CD4-positive, alpha-beta T cell treated with Interleukin-17A for 4 hours (primary cell): Measurements from ENCODE around the gene DYNLT5.
"Not testable (repeated sequence)": the region's sequence is repeated elsewhere in the genome, so short reads cannot be mapped to it uniquely, and the experiment has no call there.

Experiments used
- DNase-seq: peaks from one replicate; pipeline ENCODE4 v3.0.0-alpha.2; 2020; ENCODE audit warnings: mixed read lengths

DYNLT5 gene

DNA sequence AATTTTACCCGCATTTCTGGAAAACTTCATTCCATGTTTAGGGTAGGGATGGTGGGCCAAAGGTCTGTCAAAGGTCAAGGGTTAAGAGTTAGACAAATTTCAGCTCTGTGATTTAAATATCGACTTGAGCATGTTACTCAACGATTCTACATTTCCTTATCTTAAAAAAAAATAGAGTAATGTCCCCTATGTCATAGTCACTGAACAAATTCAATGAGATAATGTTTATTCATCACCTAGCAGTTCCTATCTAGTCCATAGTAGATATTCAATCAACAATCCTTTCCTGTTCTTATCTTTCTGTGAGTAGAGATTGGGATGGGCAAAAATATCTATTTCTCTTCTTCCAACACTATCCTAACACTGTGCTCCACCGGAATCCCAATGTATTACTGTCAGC lies 1.1 kb upstream of the DYNLT5 start:
- DNase-seq: no peak

- no peak for DNase-seq
These were observed 562 bp downstream of the DYNLT5 start for GRCh38 chr1:66752671-66753371.

GRCh38 chr1:66757722-66758240 lies 5.5 kb downstream of the DYNLT5 start:
- DNase-seq: no peak

DNA sequence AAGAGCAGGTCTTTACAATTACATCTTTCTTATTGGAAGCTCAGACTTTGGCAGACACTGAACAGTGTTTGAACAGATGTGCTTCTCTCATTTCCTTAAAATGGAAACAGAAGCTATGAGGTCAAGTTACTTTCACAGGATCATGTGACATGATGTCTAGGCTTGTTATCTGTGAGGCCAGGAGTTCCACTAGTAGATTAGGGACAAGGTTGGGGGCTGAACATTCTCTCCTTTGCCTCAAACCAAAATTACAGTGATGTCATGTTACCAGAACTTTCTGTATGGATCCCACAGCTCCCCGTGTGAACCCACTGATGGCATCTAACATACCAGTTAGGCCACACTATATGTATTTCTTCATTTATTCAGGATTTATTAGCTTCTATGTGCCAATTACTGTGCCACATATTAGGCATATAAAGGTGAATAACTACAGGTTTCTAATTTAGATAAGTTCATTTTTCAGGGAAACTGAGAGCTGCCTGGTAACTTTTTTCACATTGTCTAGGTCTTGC lies 6.0 kb downstream of the DYNLT5 start:
- no peak for DNase-seq

- DNase-seq: no peak
These were observed 8.2 kb downstream of the DYNLT5 start for GRCh38 chr1:66760506-66760905.

DNA sequence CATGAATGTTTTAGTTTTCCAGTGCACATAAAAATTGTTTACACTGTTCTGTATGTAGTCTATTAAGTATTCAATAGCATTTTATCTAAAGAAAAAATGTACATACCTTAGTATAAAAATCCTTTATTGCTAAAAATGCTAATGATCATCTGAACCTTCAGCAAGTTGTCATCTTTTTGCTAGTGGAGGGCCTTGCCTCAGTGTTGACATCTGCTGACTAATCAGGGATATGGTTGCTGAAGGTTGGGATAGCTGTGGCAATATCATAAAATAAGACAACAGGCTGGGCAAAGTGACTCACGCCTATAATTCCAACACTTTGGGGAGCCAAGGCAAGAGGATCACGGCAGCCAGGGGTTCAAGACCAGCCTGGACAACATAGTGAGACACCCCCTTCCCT lies 9.0 kb downstream of the DYNLT5 start:
- DNase-seq: no peak

DNA sequence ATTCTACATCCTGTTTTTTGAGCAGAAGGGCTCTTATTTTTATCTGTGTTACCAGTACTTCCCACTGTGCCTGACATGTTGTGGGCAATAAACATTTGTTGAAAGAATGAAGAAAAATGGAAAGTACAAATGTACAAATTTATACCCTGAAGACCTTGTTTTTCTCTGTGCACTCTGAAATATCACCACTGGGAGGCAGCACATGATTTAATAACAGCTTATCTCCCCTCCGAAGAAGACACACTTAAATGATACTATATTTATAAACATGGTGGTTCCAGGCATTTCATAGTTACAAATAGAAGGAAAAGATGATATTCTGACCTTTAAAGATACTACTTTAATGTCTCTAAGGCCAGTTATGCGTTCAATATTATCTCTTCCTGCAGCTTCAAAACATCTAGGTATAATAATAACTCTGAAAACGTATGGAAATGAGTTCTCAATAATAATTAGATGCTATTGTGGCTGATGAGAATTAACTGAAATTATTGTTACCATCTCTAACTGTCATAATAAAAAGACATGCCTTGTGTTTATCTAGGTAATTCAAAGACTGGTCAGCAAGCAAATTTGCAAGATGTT lies 12.8 kb downstream of the DYNLT5 start:
- peak; percentile 61 for DNase-seq

- no peak for DNase-seq
These were observed 15.4 kb downstream of the DYNLT5 start for GRCh38 chr1:66767626-66768025.

DNA sequence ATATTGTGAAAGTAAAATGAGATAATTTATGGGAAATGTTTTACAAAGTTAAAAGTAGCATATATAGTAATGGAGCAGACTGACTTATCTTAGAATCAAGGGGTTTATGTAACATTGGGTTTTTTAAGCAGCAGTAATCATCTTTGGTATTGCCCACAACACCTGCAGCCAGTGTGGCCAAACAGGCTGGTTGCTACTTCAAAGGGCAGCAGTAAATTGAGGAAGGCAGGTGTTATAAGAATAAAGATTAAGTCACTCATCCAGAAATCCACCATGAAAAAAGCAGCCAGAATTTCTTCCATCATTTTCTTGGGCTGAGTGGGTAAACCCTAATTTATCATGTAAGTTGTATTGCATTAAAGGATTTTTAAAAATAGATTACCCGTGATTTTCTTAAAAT lies 16.7 kb downstream of the DYNLT5 start:
- no peak for DNase-seq

DNA sequence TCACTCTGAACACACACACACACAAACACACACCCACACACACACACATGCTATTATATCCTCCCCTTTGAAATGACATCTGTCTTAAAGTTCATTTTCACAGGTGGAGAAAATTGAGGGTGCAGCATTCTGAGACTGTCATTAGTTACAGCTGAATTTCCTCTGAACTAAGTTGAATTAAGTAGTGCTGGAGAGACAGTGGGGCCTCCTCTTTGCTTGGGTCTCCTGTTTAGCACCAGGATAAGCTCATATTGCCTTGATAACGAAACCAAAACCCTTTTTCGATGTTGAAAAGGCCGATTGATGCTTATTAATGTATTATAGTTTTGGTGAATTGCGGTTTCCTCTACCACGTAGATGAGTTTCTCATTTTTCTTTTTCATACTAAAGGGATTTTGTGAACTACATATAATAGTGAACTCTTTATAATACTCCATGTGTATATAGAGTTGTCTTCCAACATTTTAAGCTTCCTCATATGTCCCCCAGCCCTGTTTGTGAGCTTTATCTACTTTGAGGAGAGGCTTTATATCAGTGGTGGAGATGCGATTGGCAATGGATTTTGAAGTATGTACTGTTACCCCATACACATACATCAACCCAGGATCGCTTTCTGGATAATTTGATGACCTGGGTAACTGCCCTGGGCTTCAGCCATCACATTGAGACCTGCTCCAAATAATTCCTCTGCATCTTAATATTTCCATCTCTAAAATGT lies 17.4 kb downstream of the DYNLT5 start:
- DNase-seq: peak; percentile 15

- no peak for DNase-seq
These were observed 18.0 kb downstream of the DYNLT5 start for GRCh38 chr1:66770240-66770639.

GRCh38 chr1:66770694-66771093 lies 18.4 kb downstream of the DYNLT5 start:
- DNase-seq: no peak

- DNase-seq: no peak
These were observed 21.0 kb downstream of the DYNLT5 start for GRCh38 chr1:66773227-66773626.

DNA sequence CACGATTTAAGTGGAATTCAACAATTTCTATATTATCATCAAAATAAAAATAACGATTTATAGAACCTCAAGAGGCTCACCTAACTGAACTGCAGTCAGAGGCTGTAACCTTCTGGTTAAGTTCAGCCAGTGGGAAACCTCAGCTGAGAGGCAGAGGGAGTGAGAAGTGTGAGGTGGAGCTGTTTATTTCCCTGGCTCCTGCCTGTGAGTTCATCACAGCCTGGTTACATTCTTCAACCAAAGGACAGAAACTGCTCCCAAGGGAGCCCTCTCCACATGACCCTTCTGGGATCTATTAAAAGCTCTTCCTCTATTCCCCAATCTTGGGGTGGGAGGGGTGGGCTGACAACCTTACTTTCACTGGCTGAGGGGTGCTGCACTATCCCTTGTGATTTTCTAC lies 22.2 kb downstream of the DYNLT5 start:
- no peak for DNase-seq

GRCh38 chr1:66775646-66776045 lies 23.4 kb downstream of the DYNLT5 start:
- DNase-seq: no peak

DNA sequence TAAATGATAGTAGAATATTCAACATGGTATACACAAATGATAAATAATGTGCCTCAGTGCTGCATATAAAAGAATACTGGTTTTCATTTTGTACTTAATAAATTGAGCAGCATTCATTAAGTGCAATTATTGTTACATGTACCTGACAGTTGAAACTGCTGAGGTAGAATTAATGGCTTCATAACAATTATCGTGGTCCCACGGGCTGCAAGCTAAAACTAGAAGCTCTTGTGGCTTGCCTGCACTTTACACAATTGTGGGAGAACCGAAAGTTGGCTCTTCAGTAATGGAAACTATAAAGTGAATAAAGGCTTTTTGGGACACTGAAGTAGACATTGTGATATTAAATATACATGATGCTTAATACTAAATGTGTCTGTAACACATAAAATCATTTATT lies 25.6 kb downstream of the DYNLT5 start:
- no peak for DNase-seq

- DNase-seq: no peak
These were observed 26.0 kb downstream of the DYNLT5 start for GRCh38 chr1:66778266-66778665.

- no peak for DNase-seq
These were observed 26.7 kb downstream of the DYNLT5 start for GRCh38 chr1:66778969-66779368.

DNA sequence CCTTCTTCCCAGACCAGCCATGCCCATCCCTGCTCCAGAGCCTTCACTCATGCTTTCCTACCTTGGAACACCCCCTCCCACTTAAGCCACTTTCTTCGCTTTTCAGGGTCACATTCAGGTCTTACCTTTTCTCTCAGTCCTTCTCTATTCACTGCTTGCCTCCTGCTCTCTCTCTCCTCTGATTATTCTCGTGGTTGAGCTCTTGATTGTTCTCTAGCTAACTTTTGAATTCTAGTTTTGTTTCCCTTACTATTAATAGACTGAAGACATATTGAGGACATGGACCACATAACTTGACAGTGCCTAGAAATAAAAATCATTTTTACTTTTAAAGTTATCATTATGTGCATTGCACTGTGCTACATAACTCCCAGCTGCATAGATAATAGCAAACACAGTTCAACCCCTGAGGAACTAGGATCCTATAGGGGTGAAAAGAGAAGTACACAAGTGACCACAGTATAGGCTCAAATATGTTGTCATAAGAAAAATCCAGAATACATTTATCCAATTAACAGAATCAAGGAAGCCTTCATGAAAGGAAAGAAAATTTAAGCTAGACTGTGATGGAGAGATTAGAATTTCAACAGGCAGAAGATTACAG lies 27.3 kb downstream of the DYNLT5 start:
- no peak for DNase-seq

DNA sequence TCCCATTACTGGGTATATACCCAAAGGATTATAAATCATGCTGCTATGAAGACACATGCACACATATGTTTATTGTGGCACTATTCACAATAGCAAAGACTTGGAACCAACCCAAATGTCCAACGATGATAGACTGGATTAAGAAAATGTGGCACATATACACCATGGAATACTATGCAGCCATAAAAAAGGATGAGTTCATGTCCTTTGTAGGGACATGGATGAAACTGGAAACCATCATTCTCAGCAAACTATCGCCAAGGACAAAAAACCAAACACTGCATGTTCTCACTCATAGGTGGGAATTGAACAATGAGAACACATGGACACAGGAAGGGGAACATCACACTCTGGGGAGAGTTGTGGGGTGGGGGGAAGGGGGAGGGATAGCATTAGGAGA lies 33.5 kb downstream of the DYNLT5 start:
- DNase-seq: not testable (repeated sequence)

- DNase-seq: no peak
These were observed 35.4 kb downstream of the DYNLT5 start for GRCh38 chr1:66787641-66788040.

DNA sequence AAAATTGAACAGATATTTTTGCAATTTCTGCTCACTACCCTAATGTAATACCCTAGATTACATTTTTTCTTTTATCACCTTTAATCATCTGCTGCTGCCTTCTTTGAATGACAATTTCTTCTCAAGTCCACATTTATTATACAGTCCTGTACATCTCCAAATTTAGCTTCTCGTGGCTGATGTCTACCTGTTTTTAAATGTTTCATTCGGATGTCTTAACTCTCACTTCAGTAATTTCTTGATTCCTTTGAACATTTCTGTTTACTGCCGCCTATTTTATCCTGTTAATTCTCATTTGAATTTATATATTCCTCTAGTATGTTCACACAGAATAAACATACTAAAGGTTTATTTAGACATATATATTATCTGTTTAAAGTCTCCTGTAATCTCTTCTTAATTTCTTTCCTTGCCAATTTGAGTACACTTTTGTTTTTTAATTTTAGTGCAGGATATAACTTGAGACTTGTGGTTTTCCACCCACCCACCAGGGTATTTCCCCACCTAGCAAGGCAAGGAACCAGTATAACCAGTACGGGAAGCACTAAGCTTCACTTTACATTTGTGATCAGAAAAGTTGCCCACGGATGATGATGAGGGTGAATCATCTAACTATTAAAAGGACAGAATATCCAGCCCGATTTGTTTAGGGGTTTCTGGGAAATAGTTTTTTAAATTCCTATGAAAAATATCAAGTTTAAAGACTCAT lies 36.1 kb downstream of the DYNLT5 start:
- DNase-seq: peak; percentile 42
